ENCODE measurements around the gene CORO1C.

The CORO1C gene

DNA sequence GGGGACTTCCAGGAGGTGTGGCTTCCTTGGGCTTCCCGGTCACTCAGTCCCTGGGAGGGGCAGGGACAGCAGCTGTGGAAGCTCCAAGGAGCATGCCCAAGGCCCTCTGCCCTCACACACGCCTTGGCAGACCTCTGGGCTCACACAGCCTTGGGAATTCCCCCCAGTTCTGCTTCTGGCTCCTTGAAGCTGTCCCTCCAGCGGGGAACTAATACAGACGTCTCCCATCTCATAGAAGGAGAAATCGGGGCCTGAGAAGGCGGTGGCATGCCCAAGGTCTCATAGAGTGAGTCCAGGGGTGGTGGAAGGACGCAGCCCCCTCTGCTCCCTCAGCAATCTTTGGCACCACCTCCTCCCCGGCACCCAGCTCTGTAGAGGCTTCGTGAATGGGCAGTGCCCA is 117.8 kb downstream of the CORO1C start:
- no peak for DNase-seq

DNA sequence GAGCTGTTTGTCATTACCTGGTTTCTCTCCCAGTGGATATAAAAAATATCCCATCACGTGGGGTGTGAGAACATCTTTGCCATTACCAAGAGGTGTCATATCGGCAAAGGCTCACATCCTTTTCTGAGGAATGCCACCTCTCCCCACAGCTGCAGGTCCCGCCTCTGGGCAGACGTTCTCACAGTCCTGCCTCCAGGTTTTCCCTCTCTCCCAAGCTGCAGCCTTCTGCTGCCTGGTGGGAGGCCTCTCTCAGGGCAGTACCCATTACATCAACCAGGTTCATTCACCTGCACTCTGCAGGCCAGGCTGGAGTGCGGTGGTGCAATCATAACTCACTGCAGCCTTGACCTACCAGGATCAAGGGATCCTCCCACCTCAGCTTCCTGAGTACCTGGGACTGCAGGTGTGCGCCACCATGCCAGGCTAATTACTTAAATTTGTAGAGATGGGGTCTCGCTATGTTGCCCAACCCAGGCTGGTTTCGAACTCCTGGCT is 118.5 kb downstream of the CORO1C start:
- DNase-seq = no peak

DNA sequence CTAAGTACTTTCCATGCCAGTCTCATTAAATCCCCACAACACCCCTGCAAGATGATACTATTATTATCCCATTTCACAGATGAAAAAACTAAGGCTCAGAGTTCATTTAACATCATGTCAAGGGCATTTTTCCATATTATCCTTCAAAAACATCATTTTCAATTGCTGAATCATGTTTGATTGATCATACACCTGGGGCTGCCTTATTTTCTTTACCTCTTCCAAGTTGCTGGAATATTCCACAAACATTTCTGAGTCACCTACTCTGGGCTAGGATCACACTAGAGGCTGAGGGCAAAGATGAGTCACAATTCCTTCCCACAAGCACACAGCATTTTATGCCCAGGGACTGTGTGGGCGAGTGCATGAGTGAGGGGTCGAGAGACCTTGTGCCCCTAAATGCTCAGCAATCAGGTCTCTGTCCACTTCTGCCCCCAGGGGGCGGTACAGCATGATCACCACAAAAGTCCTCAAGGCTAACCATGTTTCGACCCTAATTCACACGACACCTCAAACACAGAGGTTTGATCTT is 119.4 kb downstream of the CORO1C start:
- DNase-seq = no peak

DNA sequence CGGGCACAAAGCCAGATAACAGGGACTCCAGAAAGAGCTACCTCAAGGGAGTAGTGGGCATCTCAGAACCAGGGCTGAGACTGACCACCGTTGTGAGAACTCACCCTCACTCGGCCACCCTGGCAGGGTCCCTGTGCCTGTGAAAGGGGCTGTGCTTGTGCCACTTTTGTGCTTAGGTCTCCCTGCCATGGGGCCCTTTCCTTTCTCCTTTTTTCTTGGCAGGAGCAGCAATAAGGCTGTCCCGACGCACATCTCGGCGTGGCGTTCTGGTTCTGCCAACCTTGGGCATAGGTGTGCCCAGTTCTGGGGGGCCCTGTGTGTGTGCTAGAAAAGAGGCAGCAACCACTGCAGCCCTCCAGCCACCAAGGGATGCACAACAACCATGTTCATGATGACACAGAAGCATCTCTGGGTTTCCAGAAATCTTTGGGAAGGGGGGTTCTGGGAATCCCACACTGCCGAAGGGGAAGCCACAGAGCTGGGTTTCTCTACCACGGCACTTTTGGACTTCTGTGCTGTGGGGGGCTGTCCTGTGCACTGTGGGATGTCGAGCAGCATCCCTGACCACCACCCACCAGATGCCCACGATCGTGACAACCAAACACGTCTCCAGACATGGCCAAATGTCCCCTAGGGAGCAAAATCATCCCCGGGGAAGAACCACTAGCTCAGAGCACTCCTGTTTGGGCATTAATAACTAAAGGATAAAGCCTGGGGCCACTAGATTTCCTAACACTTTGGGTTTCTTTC is 120.3 kb downstream of the CORO1C start:
- no peak for DNase-seq

DNA sequence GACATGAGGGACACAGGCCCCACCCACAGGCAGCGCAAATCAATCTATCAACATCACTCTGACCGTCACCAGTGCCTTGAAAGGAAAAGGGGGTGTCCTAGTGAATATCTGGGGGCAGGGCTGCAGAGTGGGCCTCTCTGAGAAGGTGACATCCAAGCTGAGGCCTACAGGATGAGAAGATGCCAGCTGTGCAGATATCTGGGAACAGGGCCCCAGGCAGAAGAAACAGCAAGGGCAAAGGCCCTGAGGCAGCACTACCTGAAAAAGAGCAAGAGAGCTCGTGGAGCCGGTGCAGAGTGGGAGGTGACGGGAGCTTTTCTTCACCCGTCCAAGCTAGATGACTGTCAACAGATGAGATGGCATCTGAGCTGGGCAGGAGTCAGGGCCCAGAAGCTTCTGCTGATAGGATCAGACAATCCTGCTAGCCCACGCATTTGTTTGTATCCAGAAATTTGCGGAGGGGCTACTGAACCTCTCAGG is 120.9 kb downstream of the CORO1C start:
- no peak for DNase-seq

DNA sequence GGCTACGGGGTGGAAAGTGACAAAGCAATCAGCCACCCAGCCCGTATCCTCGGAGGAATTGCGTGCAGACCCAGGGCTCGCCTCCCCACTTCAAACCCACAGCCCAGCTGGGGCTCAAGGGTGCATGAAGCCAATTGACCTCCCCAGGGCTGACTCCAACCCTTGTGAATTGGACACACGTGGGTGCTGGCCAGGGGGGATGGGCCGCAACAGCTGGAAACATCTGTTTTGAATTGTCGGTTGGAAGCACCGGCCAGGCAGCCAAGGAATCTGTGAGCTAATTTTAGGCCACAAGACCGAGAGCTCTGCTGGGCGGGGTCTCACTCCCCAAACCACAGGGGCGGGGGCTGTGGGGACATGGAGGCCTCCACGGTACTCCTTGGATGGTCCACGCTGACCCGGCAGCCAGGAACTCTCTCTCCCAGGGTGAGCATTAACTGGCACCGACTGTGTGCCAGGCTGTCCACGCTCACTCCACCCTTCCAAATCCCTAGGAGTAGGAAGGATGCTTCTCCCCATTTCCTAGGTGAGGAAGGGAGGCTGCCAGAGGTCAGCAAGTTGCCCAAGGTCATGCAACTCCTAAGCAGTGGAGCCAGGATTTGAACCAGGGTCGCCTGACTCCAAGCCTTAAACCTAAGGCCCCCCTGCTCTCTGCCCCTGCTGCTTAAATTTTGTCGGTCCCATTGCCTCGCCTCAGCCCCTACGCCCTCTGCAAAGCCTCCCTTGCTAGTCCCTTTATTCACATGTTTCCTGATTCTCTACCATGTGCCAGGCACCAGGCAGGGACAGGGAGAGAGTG is 121.6 kb downstream of the CORO1C start:
- no peak for DNase-seq

DNA sequence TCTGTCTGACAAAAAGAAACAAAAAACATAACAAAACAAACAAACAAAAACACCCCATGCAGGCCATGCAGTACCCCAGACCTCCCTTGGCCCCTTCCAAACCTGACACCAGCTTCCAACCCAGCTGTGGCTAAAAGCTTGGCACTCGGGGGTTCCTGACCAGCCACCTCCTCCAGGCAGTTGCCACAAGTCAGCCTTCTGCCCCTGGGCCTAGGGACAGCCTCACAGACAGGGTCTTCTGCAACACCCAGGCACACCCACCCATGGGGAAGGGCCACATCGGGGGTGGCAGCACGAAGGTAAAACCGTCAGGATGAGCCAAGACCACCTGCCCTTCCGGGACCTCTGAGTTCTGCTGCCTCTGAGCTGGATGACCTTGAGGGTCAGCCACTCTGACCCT is 122.7 kb downstream of the CORO1C start:
- DNase-seq = no peak

DNA sequence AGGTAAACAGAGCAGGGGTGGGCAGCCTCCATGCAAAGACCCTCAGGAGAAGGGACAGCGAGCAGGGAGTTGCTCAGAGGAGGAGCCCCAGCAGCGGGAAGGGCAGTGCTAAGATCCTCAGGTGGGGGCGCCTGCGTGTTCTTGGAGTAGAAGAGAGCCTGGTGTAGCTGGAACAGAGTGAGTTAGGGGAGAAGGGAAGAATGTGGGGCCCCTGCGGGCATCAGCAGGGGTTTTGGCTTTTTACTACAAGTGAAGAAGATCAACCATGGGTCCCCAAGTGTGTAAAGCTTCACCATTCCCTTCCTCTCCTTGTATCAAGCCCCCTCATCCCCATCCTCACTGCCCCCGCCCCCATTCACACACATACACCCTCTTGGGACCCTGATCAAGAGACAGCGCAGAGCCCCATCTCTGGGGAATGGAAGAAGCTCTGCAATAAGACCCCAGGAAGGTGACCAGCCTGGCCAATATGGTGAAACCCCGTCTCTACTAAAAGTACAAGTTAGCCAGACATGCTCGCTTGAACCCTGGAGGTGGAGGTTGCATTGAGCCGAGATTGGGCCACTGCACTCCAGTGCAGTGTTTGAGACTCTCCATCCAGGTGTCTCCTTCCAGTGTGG is 123.2 kb downstream of the CORO1C start:
- no peak for DNase-seq

DNA sequence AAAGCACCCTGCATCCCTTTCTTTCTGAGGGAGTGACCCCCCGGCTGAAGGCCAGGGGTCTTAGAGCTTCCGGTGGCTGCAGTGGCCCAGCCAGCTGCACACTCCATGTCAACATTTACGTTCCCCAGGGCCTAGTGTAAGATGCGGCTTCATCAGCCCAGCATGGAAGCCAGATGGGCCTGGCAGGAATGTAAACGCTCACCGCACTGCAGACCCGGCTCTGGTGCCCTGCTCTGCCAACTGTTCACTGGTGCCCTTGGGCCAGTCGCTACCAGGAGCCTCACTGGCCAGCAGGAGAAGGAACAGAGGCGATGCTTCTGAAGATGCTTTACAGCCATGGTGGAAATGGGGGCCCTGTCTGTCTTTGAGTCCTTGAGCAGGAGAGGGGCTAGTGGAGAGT is 124.8 kb downstream of the CORO1C start:
- no peak for DNase-seq

DNA sequence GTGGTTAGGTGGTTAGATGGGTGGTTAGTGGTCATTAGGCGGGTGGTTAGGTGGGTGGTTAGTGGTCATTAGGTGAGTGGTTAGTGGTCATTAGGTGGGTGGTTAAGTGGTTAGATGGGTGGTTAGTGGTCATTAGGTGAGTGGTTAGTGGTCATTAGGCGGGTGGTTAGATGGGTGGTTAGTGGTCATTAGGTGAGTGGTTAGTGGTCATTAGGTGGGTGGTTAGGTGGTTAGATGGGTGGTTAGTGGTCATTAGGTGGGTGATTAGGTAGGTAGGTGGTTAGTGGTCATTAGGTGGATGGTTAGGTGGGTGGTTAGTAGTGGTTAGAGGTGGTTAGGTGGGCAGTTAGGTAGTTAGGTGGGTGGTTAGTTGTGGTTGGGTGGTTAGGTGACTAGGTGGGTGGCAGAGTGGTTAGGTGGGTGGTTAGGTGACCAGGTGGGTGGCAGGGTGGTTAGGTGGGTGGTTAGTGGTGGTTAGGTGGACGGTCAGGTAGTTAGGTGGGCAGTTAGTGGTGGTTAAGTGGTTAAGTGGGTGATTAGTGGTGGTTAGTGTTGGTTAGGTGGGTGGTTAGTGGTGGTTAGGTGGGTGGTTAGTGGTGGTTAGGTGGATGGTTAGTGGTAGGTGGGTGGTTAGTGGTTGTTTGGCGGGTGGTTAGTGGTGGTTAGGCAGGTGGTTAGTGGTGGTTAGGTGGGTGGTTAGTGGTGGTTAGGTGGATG is 125.5 kb downstream of the CORO1C start:
- DNase-seq = no peak

DNA sequence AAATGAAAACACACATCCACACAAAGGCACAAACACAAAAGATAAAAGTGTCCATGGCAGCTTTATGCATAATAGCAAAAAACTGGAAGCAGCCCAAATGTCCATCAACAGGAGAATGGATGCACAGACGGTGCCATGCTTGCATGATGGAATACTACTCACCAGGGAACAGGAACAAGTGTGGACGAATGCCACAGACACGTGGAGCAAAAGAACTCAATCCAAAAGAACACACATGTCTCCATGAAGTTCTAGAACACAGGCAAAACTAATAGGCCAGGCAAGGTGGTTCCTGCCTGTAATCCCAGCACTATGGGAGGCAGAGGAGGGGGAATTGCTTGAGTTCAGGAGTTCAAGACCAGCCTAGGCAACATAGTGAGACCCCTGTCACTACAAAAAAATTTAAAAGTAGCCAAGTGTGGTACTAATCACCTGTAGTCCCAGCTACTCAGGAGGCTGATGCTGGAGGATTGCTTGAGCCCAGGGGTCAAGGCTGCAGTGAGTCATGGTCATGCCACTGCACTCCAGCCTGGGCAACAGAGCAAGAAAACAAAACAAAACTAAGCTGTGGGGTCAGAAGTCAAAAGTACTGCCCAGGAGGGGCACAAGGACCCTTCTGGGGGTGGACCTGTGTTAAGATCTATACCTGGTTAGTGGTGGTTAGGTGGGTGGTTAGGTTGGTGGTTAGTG is 126.2 kb downstream of the CORO1C start:
- no peak for DNase-seq

DNA sequence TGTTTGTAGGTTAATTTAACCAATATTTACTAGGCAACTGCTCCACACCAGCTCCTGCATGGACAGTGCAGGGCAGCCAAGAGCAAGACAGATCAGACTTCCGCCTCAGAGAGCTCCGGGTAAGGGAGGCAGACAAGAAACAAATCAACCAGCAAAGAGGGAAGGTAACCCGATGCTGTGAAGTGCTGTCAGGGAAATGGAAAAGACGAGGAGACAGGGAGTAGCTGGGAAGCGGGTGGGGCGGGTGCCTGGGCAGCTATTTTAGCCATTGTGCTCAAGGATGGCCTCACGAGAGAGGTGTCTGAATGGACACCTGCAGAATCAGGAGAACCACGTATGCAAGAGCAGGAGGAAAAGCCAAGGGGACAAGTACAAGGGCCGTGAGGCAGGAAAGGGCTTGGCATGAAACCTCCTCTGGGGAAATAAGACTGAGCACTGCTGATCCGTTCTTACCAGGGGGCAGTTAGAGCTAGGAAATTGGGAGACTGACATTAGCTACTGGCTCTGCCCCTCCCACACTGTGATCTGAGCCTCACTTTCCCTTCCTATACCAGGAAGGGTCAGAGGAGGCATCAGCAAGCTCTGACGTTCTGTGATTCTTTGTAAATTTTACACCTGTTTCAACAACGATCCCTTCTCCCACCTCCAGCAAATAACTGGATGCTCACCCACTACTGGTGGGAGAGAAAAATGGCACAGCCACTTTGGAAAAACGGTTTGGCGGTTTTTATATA is 126.9 kb downstream of the CORO1C start:
- no peak for DNase-seq

DNA sequence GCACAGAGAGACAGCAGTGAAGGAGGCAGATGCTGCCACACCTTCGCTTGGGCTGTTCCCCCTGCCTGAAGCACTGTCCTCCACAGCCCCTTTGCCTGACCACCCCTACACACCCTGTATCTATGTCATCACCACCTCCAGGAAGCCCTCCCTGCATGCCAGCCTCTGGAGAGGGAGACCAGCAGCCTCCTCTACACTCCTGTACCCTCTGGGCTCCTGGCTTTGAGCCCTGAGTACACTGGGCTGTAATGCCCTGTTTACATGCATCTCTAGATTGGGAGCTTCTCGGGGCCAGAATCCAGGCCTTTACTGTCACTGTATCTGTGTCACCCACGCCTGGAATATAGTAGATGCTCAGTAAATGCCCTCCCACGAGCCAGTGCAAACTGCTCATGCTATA is 127.6 kb downstream of the CORO1C start:
- no peak for DNase-seq

DNA sequence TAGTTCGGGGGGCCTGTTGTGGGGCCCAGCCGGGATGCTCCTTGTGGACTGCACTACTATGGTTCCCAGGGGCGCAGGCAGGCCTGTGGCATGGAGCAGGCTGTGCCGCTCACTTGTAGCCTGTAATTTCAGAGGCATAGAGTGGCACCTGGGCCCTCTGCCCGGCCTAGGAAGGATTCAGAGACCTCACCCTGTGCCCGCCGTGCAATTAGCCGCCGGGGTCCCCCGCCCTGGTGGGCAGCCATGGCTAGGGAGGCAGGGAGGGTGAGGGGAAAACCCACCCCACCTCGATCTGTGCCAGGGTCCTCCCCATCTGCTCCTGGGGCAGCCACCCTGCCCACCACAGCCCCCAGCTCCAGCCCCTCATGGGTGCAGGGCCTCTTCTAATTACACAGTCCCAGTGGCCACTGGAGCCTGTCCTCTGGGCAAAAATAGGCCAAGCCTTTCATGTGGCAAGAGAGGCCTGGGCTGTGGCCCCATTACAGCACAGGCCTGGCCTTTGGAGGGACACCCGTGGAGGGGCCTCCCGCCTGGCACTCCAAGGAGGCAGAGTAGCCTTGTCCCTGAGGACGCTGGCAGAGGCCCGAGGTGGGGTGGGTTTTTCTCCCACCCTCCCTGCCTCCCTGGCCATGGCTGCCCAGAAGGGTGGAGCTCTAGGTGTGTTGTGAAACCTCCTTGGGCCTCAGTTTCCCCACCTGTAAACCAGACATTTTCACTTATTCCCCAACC is 128.2 kb downstream of the CORO1C start:
- DNase-seq = no peak

DNA sequence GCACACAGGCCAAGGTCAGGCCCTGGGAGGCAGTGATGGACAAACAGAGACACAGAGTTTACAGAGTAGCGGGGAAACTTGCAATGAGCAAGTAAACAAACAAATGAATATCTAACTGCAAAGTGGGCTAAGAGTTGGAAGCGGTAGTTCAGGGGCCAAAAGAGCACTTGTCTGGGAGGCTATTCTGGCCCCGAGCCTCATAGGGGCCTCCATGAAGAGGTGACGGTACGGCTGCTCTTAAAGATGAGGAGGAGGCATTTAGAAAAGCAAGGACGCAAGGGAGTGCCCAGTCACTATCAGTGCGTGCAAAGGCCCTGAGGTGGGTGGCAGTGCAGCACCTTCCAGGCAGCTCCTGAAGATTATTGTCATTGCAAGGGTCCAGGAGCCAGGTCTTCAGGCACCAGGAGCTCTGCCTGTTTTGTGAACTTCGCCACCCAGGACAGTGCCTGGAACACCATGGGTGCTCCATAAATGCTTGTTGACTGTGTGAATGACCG is 129.1 kb downstream of the CORO1C start:
- no peak for DNase-seq

DNA sequence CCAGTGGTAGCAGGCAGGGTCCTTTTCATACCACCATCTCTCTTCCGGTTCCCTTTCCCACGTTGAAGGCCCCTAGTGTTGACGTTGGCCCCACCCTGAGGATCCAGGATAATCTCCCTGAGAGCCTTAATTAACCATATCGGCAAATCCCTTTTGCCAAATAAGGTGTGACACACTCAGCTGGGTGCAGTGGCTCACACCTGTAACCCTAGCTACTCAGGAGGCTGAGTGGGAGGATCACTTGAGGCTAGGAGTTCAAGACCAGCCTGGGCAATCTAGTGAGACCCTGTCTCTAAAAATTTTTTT is 130.7 kb downstream of the CORO1C start:
- no peak for DNase-seq

DNA sequence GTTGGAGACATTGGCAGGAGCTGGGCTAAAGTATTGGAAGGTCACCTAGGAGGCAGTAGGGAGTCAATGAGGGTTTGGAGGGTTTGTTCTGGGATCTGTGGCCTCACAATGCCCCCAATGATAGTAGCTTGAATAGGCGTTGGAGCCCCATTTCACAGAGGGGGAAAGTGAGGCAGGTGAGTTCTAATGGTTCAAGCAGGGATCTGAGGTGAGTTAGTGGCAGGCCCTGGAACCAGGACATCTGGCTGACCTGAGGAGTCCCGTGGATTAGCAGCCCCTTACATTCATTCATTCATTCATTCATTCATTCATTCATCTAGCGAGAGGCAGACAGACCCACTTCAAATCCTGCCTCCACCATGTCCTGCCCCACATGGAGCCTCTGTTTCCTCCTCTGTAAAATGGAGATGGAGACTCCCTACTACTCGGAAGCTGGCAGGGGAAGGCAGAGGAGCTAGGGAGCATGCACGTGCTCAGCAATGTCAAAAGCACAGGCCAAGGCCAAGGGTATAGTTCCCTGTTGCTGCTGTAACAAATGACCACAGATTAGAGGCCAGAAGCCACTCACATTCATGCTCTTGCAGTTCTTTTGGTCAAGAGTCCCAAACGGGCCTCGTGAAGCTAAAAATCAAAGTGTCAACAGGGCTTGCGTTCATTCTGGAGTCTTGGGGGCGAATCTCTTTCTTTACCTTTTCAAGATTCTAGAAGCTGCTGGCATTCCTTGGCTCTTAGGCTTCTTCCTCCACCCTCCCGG is 131.2 kb downstream of the CORO1C start:
- DNase-seq = no peak

DNA sequence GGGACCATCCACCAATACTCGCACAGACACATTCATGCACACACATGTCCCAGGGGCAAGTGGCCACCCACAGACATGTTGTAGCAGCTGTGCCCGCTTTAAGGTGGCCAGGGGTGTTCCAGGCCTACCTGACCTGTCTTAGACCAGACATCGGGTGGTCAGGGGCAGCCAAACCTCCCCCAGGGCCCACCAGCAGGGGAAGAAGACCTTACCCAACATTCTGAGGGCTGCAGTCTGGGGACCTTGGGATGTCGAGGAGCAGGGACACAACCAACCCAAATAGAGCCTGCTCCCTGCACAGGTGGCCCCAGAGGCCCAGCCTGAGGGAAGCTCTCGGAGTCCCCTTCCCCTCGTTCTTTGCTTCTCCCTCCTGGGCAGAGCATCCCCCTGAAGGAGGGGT is 131.8 kb downstream of the CORO1C start:
- DNase-seq = no peak

DNA sequence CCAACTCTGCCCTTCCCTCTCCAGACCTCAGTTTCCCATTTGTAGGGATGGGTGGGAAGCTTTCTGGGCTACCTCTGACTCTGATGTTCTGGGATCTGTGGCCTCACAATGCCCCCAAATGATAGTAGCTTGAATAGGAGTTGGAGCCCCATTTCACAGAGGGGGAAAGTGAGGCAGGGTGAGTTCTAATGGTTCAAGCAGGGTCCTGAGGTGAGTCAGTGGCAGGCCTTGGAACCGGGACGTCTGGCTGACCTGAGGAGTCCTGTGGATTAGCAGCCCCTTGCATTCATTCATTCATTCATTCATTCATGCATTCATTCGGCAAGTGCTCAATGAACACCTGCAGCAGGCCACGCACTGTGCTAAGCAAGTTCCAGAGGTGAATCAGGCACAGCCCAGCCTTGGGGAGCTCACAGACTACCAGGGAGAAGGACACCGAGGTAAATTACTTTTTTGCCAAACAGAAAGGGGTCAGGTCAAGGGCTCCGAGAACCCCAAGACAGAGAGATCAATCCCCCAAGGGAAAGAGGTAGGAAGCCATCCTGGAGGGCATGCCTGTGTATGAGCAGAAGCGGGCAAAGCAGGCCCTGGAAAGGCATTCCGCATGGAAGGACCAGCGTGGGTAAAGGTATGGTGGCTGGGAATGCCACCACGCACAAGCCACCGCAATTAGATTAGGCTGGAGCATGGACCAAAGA is 132.6 kb downstream of the CORO1C start:
- DNase-seq = no peak

Data from NCI-H774 (cell line).